DMS53 treated with DMSO at 0.1 percent for 48 hours (cell line): ENCODE measurements around the gene WDR73.
A peak's percentile ranks its signal among the peaks of the same experiment; 100 is the strongest.

ENCODE experiments used
- DNase-seq: peaks from one replicate; lab custom pipeline; 2025; ENCODE audit not compliant: unreplicated experiment; lab: John Stamatoyannopoulos, UW

Gene WDR73

GRCh38 chr15:84620626-84621025 is 33.5 kb downstream of the WDR73 start:
- no peak for DNase-seq

GRCh38 chr15:84616235-84616634 is 37.8 kb downstream of the WDR73 start:
- no peak for DNase-seq

GRCh38 chr15:84611631-84612030 is 42.5 kb downstream of the WDR73 start:
- DNase-seq, result no peak

GRCh38 chr15:84609818-84610525 is 44.1 kb downstream of the WDR73 start:
- DNase-seq, result no peak

- DNase-seq, result no peak
Measured at GRCh38 chr15:84608707-84609284, 45.3 kb downstream of the WDR73 start.

GRCh38 chr15:84606653-84607120 is 47.4 kb downstream of the WDR73 start:
- peak; percentile 17 for DNase-seq

- no peak for DNase-seq
Measured at GRCh38 chr15:84605554-84605882, 48.6 kb downstream of the WDR73 start.

GRCh38 chr15:84604826-84605553 is 49.1 kb downstream of the WDR73 start:
- DNase-seq, result no peak

GRCh38 chr15:84603630-84604379 is 50.3 kb downstream of the WDR73 start:
- no peak for DNase-seq

GRCh38 chr15:84601555-84601838 is 52.6 kb downstream of the WDR73 start:
- peak; percentile 1 for DNase-seq

- DNase-seq, result peak; percentile 87
Measured at GRCh38 chr15:84600687-84601554, 53.2 kb downstream of the WDR73 start, which contains the start of gene ZSCAN2. Gene ZSCAN2 (plus strand): TSS chr15:84601009. CDS start chr15:84603928, 2,919 bp downstream.

GRCh38 chr15:84600331-84600686 is 53.8 kb downstream of the WDR73 start:
- DNase-seq, result peak; percentile 62

- DNase-seq, result no peak
Measured at GRCh38 chr15:84599906-84600305, 54.2 kb downstream of the WDR73 start.

GRCh38 chr15:84598993-84599392 is 55.1 kb downstream of the WDR73 start:
- DNase-seq, result peak; percentile 26

- no peak for DNase-seq
Measured at GRCh38 chr15:84598250-84598649, 55.8 kb downstream of the WDR73 start.

- no peak for DNase-seq
Measured at GRCh38 chr15:84597296-84597695, 56.8 kb downstream of the WDR73 start.

- no peak for DNase-seq
Measured at GRCh38 chr15:84595660-84596059, 58.4 kb downstream of the WDR73 start.

GRCh38 chr15:84594617-84595290 is 59.3 kb downstream of the WDR73 start:
- no peak for DNase-seq

- DNase-seq, result no peak
Measured at GRCh38 chr15:84591815-84592214, 62.3 kb downstream of the WDR73 start.

GRCh38 chr15:84590406-84590805 is 63.7 kb downstream of the WDR73 start:
- no peak for DNase-seq
